Spleen (tissue), 11 donors: Measurements from ENCODE around the gene KLK7. TPM values are rescaled to one million over a fixed set of nuclear protein-coding genes. Genes with fewer than 3 reads are reported as not detected.

Experiments
- DNase-seq: peaks from one replicate; pipeline ENCODE4 v3.0.0-alpha.2; 2020
- H3K27ac ChIP-seq, 8 donors: fragments of 200-600 bp; sonication (generic) in 7 of 8; 1 replicate in 4 of 8; 2 replicates in 4 of 8; pipeline versions ENCODE4 v1.5.0 to v1.8.0; 2016 to 2021; ENCODE audit warnings: inconsistent platforms in 4 of 8, mild to moderate bottlenecking in 4 of 8, moderate library complexity in 1 of 8
- H3K27me3 ChIP-seq, 7 donors: fragments of 200-600 bp; sonication (generic) in 6 of 7; replicated peaks in 1 of 7; 1 replicate in 4 of 7; 2 replicates in 3 of 7; pipeline versions ENCODE4 v1.5.0 to v1.8.0; 2016 to 2021; ENCODE audit warnings: inconsistent platforms in 3 of 7, mild to moderate bottlenecking in 1 of 7
- H3K36me3 ChIP-seq, 6 donors: fragments of 200-600 bp; sonication (generic) in 5 of 6; 1 replicate in 4 of 6; 2 replicates in 2 of 6; pipeline versions ENCODE4 v1.5.0 to v1.8.0; 2016 to 2021; ENCODE audit warnings: inconsistent platforms in 2 of 6
- H3K4me1 ChIP-seq, 6 donors: fragments of 200-600 bp; sonication (generic) in 5 of 6; 1 replicate in 3 of 6; 2 replicates in 3 of 6; pipeline versions ENCODE4 v1.5.0 to v1.8.0; 2016 to 2021; ENCODE audit warnings: inconsistent platforms in 3 of 6
- H3K4me3 ChIP-seq, 8 donors: fragments of 200-600 bp; sonication (generic) in 7 of 8; 1 replicate in 4 of 8; 2 replicates in 4 of 8; pipeline versions ENCODE4 v1.5.0 to v1.8.0; 2016 to 2021; ENCODE audit warnings: inconsistent platforms in 4 of 8, mild to moderate bottlenecking in 4 of 8, moderate library complexity in 2 of 8
- H3K9me3 ChIP-seq, 8 donors: fragments of 200-600 bp; sonication (generic) in 7 of 8; 1 replicate in 4 of 8; 2 replicates in 4 of 8; pipeline versions ENCODE4 v1.5.0 to v1.8.0; 2016 to 2021; ENCODE audit warnings: inconsistent platforms in 4 of 8
- CTCF ChIP-seq, 11 experiments: fragments of 200-600 bp in 7 of 11; fragments of 450-650 bp in 4 of 11; sonication (generic) in 4 of 11; IDR thresholded peaks in 8 of 11; conservative IDR thresholded peaks in 3 of 11; 1 replicate in 7 of 11; 2 replicates in 4 of 11; pipeline versions ENCODE4 v1.4.0 to v1.8.0; 2016 to 2021; ENCODE audit warnings: antibody characterized with exemption in 11 of 11, inconsistent platforms in 4 of 11, mild to moderate bottlenecking in 1 of 11
- POLR2A ChIP-seq, 3 donors: fragments of 450-650 bp; IDR thresholded peaks; one replicate each; pipeline ENCODE4 v1.5.1; 2017; ENCODE audit warnings: antibody characterized with exemption in 3 of 3, mild to moderate bottlenecking in 1 of 3
- POLR2AphosphoS5 ChIP-seq, 3 donors: sonication (generic); formaldehyde crosslinking; IDR thresholded peaks; one replicate each; pipeline ENCODE4 v1.5.1; 2017; ENCODE audit warnings: antibody characterized with exemption in 3 of 3
- WGBS, 5 donors: extraction: QIAGEN DNeasy Blood & Tissue Kit in 3 of 5; methylation state at CpG; one replicate each; pipeline versions ENCODE4 v1.1.5 to v1.1.7; 2013 to 2018; 5-methylcytosine and 5-hydroxymethylcytosine counted together
- intact Hi-C: fragments of 100-400 bp; cut with DNase I; formaldehyde crosslinking; loops from one replicate; pipeline ENCODE4 v1.15.0; 2023; ENCODE audit warnings: low total_unique reads
- polyA plus RNA-seq, 3 donors: library from polyadenylated mRNA; stranded (reverse); fragments of 200-250 nt; gene quantifications; one replicate each; pipeline ENCODE4 v1.2.1, GENCODE V29; 2013
- total RNA-seq, 7 donors: library from RNA; depleted of rRNA in 3 of 7; stranded (reverse); fragments of >200 nt in 3 of 7; fragmentation: NEBNext Ultra II Directional in 4 of 7; extraction: Animal tissue kit (Norgen Biotek cat#: 25700) in 4 of 7; gene quantifications; one replicate each; pipeline versions ENCODE4 v1.1.0 to v1.2.1, GENCODE V29; 2016 to 2021
- donor health status: healthy with polysubstance abuse.
- donor health status: DM: no; HTN: no; CAD: no; lungs with moderate emphysema.
- donor health status: DM: no; HTN: no; CAD: no.
- donor health status: Bipolar disorder and iron deficiency.
- donor health status: healthy.
- donor health status: DM: no; HTN: no; CAD: no.
- donor health status: DM: yes; HTN: yes; CAD: no.

KLK7 gene
- total and polyA plus RNA-seq, 10 donors: 0.03 to 1.6 (median 0.23) TPM; not detected in 5

- no peak for DNase-seq
- Histone ChIP-seq H3K27me3 (peaks cover 4 to 100% (median 48%) of the 10 kb centered on the region in 7 donors), H3K36me3 (no peaks in the 10 kb centered on the region), H3K4me1 (peaks cover 10 to 32% (median 22%) of the 10 kb centered on the region in 6 donors), H3K27ac (no peak overlapping the region), H3K4me3 (no peak overlapping the region), H3K9me3 (no peaks in the 10 kb centered on the region)
- intact Hi-C loops: no loop called here
- TF ChIP-seq CTCF (IDR thresholded peaks at IDR 0.05 in 8 of 11, conservative IDR thresholded peaks at IDR 0.05 in 3 of 11) (no peak), POLR2AphosphoS5 (IDR thresholded peaks at IDR 0.05) (no peak), POLR2A (IDR thresholded peaks at IDR 0.05) (no peak)
- WGBS, 5 donors: 63 to 71% (median 64%) methylated on average over 14 of the region's 14 CpGs
Observed at GRCh38 chr19:51022526-51022925, 38.8 kb upstream of the KLK7 start.

- peaks cover 4 to 100% (median 53%) of the 10 kb centered on the region in 7 donors for H3K27me3 ChIP-seq
- no peak overlapping the region for H3K4me3 ChIP-seq
- H3K4me1 ChIP-seq: peaks cover 10 to 42% (median 29%) of the 10 kb centered on the region in 6 donors
- WGBS, 5 donors: 37 to 45% (median 44%) methylated on average over 7 of the region's 7 CpGs
- no peak for DNase-seq
- no peaks in the 10 kb centered on the region for H3K9me3 ChIP-seq
- H3K27ac ChIP-seq: no peak overlapping the region
- no peak for TF ChIP-seq POLR2A (IDR thresholded peaks at IDR 0.05)
- peak in 7 of 11 experiments; percentile 29 to 64 (median 54) for TF ChIP-seq CTCF (IDR thresholded peaks at IDR 0.05 in 8 of 11, conservative IDR thresholded peaks at IDR 0.05 in 3 of 11)
- intact Hi-C loops: no loop called here
- H3K36me3 ChIP-seq: no peaks in the 10 kb centered on the region
Observed at GRCh38 chr19:51020988-51021651, 37.4 kb upstream of the KLK7 start.

- intact Hi-C loops: no loop called here
- Histone ChIP-seq H3K27ac (no peak within 1 kb of the TSS), H3K4me1 (peaks cover 10 to 42% (median 29%) of the 10 kb centered on the region in 6 donors), H3K4me3 (peak within 1 kb of the TSS in 6 of 8 donors; percentile 9 to 62 (median 26)), H3K9me3 (no peaks in the 10 kb centered on the region), H3K27me3 (peaks cover 4 to 100% (median 60%) of the 10 kb centered on the region in 7 donors), H3K36me3 (no peaks in the 10 kb centered on the region)
- WGBS, 5 donors: 4 to 14% (median 5%) methylated on average over 5 to 14 of the region's 14 CpGs
- TF ChIP-seq POLR2AphosphoS5 (IDR thresholded peaks at IDR 0.05) (no peak), CTCF (IDR thresholded peaks at IDR 0.05 in 8 of 11, conservative IDR thresholded peaks at IDR 0.05 in 3 of 11) (no peak), POLR2A (IDR thresholded peaks at IDR 0.05) (no peak)
- no peak for DNase-seq
Observed at GRCh38 chr19:51019544-51019925, 35.8 kb upstream of the KLK7 start, which contains the start of gene KLK10. Gene KLK10 (minus strand): TSS chr19:51019709. CDS start chr19:51019130, 579 bp downstream.

GRCh38 chr19:51018745-51019543 is 35.2 kb upstream of the KLK7 start:
- Histone ChIP-seq H3K27ac (no peak overlapping the region), H3K36me3 (no peaks in the 10 kb centered on the region), H3K9me3 (no peaks in the 10 kb centered on the region), H3K27me3 (peaks cover 4 to 100% (median 60%) of the 10 kb centered on the region in 7 donors), H3K4me1 (peaks cover 10 to 42% (median 29%) of the 10 kb centered on the region in 6 donors), H3K4me3 (peak overlapping the region in 6 of 8 donors; percentile 9 to 62 (median 26))
- no peak for TF ChIP-seq POLR2AphosphoS5 (IDR thresholded peaks at IDR 0.05)
- no peak for TF ChIP-seq POLR2A (IDR thresholded peaks at IDR 0.05)
- no peak for TF ChIP-seq CTCF (IDR thresholded peaks at IDR 0.05 in 8 of 11, conservative IDR thresholded peaks at IDR 0.05 in 3 of 11)
- no peak for DNase-seq
- intact Hi-C loops: no loop called here
- 2 to 7% (median 3%) methylated on average over 29 to 65 of the region's 68 CpGs for WGBS, 5 donors
